Measurements from ENCODE around the gene IZUMO1.
"Not testable (repeated sequence)": the region's sequence is repeated elsewhere in the genome, so short reads cannot be mapped to it uniquely, and the experiment has no call there.

DNA sequence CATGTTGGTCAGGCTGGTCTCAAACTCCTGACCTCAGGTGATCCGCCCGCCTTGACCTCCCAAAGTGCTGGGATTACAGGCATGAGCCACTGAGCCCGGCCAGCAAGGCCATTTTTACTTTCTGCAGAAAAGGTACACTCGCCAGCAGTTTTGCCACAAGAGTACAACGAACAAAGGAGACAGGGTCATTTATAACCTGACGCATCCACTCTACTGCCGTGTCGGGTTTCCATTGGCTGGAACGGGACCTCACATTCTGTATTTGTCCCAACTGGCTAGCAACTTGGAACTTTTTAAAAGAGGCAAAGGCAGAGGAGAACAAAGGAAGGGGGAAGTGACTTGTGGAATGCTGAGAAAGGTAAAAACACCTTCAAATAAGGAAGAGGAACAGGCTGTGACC lies 40.6 kb upstream of the IZUMO1 start:
- not testable (repeated sequence) for TF ChIP-seq TCF7 (IDR thresholded peaks at IDR 0.05; ENCODE audit: borderline replicate concordance); CREM (IDR thresholded peaks at IDR 0.05; ENCODE audit: low read depth)
- TF ChIP-seq, protein P1, sequence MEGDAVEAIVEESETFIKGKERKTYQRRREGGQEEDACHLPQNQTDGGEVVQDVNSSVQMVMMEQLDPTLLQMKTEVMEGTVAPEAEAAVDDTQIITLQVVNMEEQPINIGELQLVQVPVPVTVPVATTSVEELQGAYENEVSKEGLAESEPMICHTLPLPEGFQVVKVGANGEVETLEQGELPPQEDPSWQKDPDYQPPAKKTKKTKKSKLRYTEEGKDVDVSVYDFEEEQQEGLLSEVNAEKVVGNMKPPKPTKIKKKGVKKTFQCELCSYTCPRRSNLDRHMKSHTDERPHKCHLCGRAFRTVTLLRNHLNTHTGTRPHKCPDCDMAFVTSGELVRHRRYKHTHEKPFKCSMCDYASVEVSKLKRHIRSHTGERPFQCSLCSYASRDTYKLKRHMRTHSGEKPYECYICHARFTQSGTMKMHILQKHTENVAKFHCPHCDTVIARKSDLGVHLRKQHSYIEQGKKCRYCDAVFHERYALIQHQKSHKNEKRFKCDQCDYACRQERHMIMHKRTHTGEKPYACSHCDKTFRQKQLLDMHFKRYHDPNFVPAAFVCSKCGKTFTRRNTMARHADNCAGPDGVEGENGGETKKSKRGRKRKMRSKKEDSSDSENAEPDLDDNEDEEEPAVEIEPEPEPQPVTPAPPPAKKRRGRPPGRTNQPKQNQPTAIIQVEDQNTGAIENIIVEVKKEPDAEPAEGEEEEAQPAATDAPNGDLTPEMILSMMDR (IDR thresholded peaks at IDR 0.05 in 2 of 3, conservative IDR thresholded peaks at IDR 0.05 in 1 of 3; ENCODE audit: insufficient read depth in 2 of 3, low read depth in 1 of 3, low read length in 3 of 3): not testable (repeated sequence)
